Measurements from ENCODE around the gene FRS3. TPM values are rescaled to one million over a fixed set of nuclear protein-coding genes. Genes with fewer than 3 reads are reported as not detected.

Gene FRS3
- total RNA-seq, 1 donor from 2014 or later, result 7.6 TPM

DNA sequence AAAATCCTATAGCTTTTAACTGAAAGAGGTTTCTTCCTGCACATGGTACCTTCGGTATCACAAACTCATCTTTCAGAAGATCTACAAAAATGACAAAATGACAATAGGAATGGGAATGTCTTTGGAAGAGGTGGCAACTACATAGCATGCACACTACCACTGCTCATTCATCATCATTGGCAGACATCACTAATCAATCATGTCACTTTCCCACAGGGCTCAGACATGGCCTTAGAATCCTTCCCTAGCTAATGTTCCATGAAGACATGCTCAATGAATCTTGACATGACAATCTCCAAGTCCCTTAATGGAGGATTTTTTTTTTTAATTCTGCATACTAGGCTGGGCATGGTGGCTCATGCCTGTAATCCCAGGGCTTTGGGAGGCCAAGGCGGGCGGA lies 29.3 kb downstream of the FRS3 start:
- H3K27ac Mint-ChIP-seq, result no peak overlapping the region
- no peak for TF ChIP-seq CTCF (IDR thresholded peaks at IDR 0.05; ENCODE audit: unreplicated experiment)

GRCh38 chr6:41748542-41748941 lies 31.2 kb downstream of the FRS3 start:
- Mint-ChIP-seq H3K36me3 (ENCODE audit: insufficient read depth) (no peaks in the 10 kb centered on the region), H3K27ac (no peak overlapping the region), H3K4me3 (ENCODE audit: low read depth) (no peak overlapping the region), H3K9me3 (ENCODE audit: low read depth) (no peaks in the 10 kb centered on the region), H3K27me3 (peaks cover 14% of the 10 kb centered on the region), H3K4me1 (ENCODE audit: low read depth) (peaks cover 5% of the 10 kb centered on the region)
- DNase-seq (ENCODE audit: low spot score, unreplicated experiment), result no peak
- no peak for TF ChIP-seq CTCF (IDR thresholded peaks at IDR 0.05; ENCODE audit: unreplicated experiment)

More for the DNA sequence above, 29.3 kb downstream of the FRS3 start:
- Mint-ChIP-seq H3K4me3 (ENCODE audit: low read depth) (no peak overlapping the region), H3K4me1 (ENCODE audit: low read depth) (peaks cover 5% of the 10 kb centered on the region), H3K9me3 (ENCODE audit: low read depth) (no peaks in the 10 kb centered on the region), H3K27me3 (peaks cover 14% of the 10 kb centered on the region), H3K36me3 (ENCODE audit: insufficient read depth) (no peaks in the 10 kb centered on the region)
- no peak for DNase-seq (ENCODE audit: low spot score, unreplicated experiment)

- Mint-ChIP-seq H3K4me1 (ENCODE audit: low read depth) (peaks cover 5% of the 10 kb centered on the region), H3K9me3 (ENCODE audit: low read depth) (no peaks in the 10 kb centered on the region), H3K27me3 (peaks cover 13% of the 10 kb centered on the region), H3K36me3 (ENCODE audit: insufficient read depth) (no peaks in the 10 kb centered on the region), H3K27ac (no peak overlapping the region), H3K4me3 (ENCODE audit: low read depth) (no peak overlapping the region)
- no peak for TF ChIP-seq CTCF (IDR thresholded peaks at IDR 0.05; ENCODE audit: unreplicated experiment)
- no peak for DNase-seq (ENCODE audit: low spot score, unreplicated experiment)
Observed at GRCh38 chr6:41748102-41748477, 31.6 kb downstream of the FRS3 start.

GRCh38 chr6:41747256-41748101 lies 32.2 kb downstream of the FRS3 start, which contains the start of gene PGC:
TSS of gene PGC (minus strand) at chr6:41747397. CDS start at chr6:41747334, 63 bp downstream.
- peaks cover 15% of the 10 kb centered on the region for H3K27me3 Mint-ChIP-seq
- no peaks in the 10 kb centered on the region for H3K36me3 Mint-ChIP-seq (ENCODE audit: insufficient read depth)
- H3K4me3 Mint-ChIP-seq (ENCODE audit: low read depth), result no peak within 1 kb of the TSS
- H3K9me3 Mint-ChIP-seq (ENCODE audit: low read depth), result no peaks in the 10 kb centered on the region
- TF ChIP-seq CTCF (IDR thresholded peaks at IDR 0.05; ENCODE audit: unreplicated experiment), result no peak
- DNase-seq (ENCODE audit: low spot score, unreplicated experiment), result no peak
- peaks cover 5% of the 10 kb centered on the region for H3K4me1 Mint-ChIP-seq (ENCODE audit: low read depth)
- no peak within 1 kb of the TSS for H3K27ac Mint-ChIP-seq

DNA sequence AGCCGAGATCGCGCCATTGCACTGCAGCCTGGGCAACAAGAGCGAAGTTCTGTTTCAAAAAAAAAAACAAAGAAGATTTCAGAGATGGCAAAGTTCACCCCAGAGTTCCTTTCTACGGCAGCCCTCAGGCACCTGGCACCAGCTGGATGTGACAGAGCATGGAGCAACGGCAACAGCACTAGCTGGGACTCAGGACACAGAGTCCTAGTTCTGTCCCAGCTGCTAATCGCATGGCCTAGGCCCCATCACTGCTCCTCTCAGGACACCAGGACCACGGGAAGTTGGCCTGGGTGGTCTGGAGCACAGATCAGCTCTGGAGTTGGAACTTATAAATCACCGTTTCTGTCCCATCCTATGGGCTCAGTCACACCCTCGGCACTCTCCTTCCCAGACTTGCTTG lies 33.6 kb downstream of the FRS3 start:
- H3K4me3 Mint-ChIP-seq (ENCODE audit: low read depth), result no peak overlapping the region
- no peak overlapping the region for H3K27ac Mint-ChIP-seq
- H3K9me3 Mint-ChIP-seq (ENCODE audit: low read depth), result no peaks in the 10 kb centered on the region
- DNase-seq (ENCODE audit: low spot score, unreplicated experiment), result no peak
- H3K36me3 Mint-ChIP-seq (ENCODE audit: insufficient read depth), result no peaks in the 10 kb centered on the region
- TF ChIP-seq CTCF (IDR thresholded peaks at IDR 0.05; ENCODE audit: unreplicated experiment), result no peak
- H3K27me3 Mint-ChIP-seq, result peaks cover 18% of the 10 kb centered on the region
- H3K4me1 Mint-ChIP-seq (ENCODE audit: low read depth), result peaks cover 10% of the 10 kb centered on the region
